GM19324 (cell line): ENCODE data around the gene LRCH3.

ENCODE experiments used
- ATAC-seq: cut with Tn5 transposase; IDR thresholded peaks from one replicate; pipeline ENCODE4 v1.9.1; 2021; ENCODE audit warnings: mild to moderate bottlenecking, moderate library complexity; ENCODE audit not compliant: unreplicated experiment, low FRiP score

LRCH3 gene

GRCh38 chr3:197791113-197791891 lies at the start of gene LRCH3:
TSS of gene LRCH3 (plus strand) at chr3:197791254. CDS start at chr3:197791279, 25 bp downstream.
- ATAC-seq: peak; percentile 90

GRCh38 chr3:197742787-197743186 lies 48.3 kb upstream of the LRCH3 start:
- no peak for ATAC-seq

DNA sequence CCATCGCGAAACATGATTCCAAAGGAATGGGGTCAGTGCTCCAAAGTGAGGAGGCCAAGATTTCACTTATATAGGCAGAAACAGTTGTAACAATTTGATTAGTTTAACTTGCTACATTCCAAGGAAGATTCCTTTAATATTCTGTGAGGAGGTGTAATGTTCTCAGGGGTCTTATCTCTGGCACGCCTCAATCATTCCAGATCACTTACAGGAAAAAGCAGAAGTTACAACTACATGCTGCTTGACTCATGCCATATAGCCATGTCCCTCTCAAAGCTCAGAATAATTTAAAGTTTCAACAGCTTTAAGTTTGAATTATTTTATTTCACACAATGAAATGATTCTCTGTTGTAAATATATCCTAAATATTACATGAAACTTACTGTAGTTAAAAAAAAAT lies 44.8 kb upstream of the LRCH3 start:
- ATAC-seq: no peak

DNA sequence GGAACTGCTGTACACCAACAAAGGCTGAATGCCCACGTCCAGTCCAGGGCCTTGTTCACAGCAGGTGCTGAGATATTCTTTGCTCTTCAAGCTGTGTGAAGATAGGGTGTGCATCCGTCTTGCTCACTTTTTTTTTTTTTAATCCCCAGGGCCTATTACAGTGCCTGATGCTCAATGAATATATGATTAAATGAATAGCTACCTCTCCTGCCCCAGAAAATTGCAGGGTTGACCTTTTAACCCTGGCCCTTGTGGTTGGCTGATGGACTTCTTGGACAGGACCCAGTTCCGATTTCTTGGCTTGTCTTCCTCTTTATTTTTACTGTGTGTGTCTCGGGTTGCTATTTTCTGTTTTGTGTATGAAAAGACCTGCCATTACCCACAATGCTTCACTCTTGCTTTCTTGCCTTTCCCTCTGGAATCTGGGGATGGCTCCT lies 44.2 kb upstream of the LRCH3 start:
- no peak for ATAC-seq

DNA sequence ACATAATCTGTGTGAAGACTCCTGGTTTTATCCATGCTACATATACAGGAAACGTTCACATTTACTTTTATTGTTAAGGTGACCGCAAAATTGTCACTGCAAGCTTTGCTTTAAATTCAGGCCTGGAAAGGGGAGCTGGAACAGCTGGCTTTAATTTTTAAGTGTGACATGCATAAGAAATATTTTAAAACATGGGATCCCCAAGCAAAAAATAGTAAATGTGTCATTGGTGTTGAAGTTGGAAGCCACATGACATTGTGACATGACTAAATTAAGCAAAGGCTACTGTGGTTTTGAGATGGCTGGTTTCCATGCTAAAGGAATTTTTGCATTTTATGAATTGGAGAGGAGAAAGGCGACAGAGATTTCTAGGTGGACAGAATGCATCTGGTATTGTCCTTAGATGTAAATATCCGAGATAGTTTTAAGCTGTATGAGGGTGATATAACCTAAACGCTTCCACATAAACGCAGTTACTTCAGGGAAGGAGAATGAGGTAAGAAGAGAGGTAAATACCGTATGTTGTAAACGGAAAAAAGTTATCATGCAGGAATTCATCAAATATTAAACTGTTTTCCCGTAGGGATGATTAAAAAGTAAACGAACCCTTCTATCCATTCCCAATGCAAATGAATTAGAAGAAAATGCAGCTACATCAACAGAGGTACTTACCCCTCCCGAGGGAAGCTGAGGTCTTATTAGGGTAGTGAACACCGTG lies 42.3 kb upstream of the LRCH3 start:
- no peak for ATAC-seq

GRCh38 chr3:197749315-197749600 lies 41.8 kb upstream of the LRCH3 start:
- ATAC-seq: peak; percentile 28

- peak; percentile 89 for ATAC-seq
Observed at GRCh38 chr3:197749601-197750395, 41.3 kb upstream of the LRCH3 start, which contains the start of gene FYTTD1. TSS of gene FYTTD1 (plus strand) at chr3:197749883. CDS start at chr3:197749972, 89 bp downstream.

DNA sequence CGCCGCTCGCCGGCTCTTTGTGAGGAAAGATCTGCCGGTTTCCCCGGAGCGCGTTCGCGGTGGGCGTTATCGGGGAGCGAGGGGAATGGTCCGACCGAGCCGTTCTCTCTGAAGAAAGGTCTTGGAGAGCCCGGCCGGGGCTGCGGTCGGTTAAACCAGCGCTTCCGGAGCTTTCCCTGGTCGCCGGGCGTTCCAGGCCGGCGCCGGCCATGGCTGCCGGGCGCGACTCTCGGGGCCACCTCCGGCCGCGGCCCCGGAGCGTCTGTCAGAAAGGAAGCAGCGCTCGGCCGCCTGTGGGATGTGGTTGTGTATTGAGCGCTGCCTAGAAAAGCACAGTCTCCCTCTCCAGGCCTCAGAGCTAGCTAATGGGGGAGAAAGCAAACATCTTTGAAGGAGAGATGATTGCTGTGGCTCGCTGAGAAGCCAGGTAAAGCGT lies 40.6 kb upstream of the LRCH3 start:
- ATAC-seq: peak; percentile 43

- ATAC-seq: no peak
Observed at GRCh38 chr3:197750858-197751737, 40.0 kb upstream of the LRCH3 start.

DNA sequence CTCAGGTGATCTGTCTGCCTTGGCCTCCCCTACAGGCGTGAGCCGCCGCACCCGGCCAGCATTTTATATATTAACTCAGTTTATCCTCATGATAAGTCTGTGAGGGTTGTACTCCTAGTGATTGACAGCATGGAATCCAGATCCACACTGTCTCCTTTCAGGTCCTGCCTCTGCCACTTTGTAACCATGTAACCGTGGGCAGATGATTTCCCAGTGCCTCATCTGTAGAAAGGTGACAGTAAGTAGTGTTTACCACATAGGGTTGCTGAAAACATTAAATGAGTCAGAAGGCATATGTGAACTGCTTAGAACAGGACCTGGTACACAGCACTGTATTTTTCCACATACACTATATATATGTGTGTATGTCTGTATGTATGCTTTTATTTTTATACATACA lies 38.9 kb upstream of the LRCH3 start:
- no peak for ATAC-seq

- ATAC-seq: no peak
Observed at GRCh38 chr3:197753263-197753662, 37.8 kb upstream of the LRCH3 start.

DNA sequence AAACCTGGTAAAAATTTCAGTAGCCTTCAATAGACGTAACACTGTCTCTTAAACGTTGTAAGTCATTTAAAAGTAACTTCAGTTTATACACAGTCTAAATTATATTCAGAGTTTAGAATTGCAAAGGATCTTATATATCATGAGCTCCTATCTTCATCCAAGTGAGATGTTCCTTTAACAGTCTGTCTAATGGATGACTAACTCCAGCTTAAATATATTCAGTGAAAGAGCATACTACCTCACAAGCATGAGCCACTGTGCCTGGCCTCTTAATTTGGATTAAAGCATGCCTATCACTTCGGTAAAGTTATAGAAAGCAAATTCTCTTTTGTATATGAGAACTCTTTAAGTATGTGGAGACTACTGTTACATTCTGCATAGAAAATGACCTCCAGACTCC lies 34.4 kb upstream of the LRCH3 start:
- ATAC-seq: no peak

DNA sequence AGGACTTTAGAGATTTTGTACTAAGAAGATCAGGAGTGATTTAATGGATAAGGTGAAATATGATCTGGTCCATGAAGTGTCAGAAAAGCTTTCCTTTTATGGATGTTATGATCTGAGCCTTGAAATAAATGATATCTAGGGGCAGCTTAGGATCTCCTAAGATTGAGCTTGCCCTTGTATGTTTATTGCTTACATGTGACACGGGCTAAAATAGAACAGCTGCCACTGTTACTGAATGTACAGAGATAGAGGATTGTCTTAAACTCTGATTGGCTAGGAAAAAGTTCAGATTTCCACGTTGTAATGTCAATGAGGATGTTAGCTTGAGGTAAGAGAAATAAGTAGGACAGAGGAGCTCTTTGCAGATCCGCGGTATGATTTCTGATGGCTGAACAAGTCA lies 32.5 kb upstream of the LRCH3 start:
- ATAC-seq: no peak

DNA sequence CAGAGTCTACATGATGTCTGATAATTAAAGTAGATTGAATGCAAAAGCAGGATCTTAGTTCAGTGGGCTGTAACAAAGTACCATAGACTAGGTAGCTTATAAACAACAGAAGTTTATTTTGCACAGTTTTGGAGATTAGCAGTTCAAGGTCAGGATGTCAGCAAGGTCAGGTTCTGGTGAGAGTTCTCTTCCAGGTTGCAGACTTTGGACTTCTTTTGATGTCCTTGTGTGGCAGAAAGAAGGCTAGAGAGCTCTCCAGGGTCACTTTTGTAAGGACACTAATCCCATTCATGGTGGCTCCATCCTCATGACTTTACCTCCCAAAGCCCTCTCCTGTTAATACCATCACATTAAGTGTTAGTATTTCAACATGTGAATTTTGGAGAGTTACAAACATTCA lies 29.3 kb upstream of the LRCH3 start:
- ATAC-seq: no peak

DNA sequence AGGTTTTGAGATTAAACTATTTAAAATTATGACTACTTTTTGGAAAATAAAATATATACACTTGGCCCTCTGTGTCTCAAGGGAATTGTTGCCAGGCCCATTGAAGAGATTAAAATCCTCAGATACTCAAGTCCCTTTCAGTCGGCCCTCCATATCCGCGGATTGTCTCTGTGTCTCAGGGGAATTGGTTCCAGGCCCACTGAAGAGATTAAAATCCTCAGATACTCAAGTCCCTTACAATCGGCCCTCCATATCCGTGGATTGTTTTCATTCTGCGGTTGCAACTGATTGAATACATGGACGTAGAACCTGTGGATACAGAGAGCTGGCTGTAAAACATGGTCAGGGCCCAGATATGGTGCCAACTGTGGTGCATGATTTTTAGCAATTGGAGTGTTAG lies 15.7 kb upstream of the LRCH3 start:
- ATAC-seq: no peak

GRCh38 chr3:197782230-197782629 lies 8.8 kb upstream of the LRCH3 start:
- no peak for ATAC-seq

GRCh38 chr3:197784019-197784585 lies 7.0 kb upstream of the LRCH3 start:
- no peak for ATAC-seq

DNA sequence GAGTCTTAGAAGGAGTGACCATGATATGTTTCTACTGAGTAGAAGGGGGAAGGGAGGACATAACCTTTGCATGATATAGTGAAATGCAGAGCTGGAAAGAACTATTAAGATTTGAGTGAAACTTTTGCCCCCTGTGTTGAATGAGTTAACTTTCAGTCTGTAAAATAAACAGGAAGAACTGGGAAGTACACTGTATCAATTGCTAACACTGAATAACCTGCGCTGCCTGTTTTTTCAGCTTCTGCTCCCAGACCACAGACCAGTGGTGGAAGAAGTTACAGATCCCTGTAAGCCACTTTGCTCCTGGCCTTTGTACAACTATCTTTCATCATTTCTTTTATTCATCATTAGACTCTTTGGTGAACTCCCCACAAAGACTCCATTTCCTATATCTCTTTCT lies 3.6 kb upstream of the LRCH3 start:
- ATAC-seq: no peak

DNA sequence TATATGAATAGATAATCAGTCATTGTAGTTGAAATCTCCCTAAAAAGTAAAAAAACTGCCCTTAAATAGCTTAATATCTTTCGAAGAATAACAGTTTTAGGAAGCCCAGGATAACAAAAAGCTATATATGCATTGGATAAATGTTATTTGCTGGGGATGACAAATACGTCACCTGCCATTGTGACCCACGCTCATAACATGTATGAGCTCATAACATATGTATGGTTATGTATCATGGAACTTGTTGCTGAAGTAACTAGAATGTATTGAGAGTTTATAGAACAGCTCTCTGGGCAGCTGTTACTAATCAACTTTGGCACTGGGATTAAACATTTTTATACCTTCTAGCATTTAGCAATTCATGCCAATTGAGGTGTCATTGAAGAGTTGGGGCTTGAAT lies 1.7 kb upstream of the LRCH3 start:
- ATAC-seq: no peak

DNA sequence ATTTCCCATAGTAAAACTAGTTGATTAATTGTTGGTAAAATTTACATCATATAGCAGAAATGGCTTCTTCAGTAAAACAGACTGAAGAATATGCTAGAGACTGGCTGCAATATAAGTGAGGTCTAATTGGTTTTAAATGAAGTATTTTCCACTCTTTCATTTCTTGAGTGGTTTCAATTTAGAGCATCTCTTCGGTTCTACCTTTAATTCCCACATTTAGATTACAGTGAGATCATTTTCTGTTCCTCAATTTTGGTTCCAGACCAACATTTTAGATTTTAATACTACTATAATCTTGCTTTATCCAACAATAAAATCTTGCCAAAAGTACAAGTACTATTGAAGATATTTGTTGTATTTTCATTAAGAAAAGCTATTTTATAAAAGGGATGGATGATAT lies 1.0 kb upstream of the LRCH3 start:
- ATAC-seq: no peak
